GM10847 (cell line): ENCODE results near the gene DYSF.

Experiments
- POLR2A ChIP-seq: IDR thresholded peaks from 2 replicates; pipeline ENCODE4 v1.6.1; 2011; ENCODE audit not compliant: insufficient read length; ENCODE audit errors: extremely low read depth

DYSF gene

GRCh38 chr2:71504611-71505010, 51.2 kb downstream of the DYSF start:
- no peak for TF ChIP-seq POLR2A

GRCh38 chr2:71505086-71505769, 51.9 kb downstream of the DYSF start:
- no peak for TF ChIP-seq POLR2A

GRCh38 chr2:71505770-71506140, 52.4 kb downstream of the DYSF start:
- no peak for TF ChIP-seq POLR2A

GRCh38 chr2:71506222-71507153, 53.1 kb downstream of the DYSF start:
- TF ChIP-seq POLR2A, result no peak

- TF ChIP-seq POLR2A, result no peak
Observed at GRCh38 chr2:71507476-71507875, 54.1 kb downstream of the DYSF start.

GRCh38 chr2:71510196-71510807, 56.9 kb downstream of the DYSF start:
- no peak for TF ChIP-seq POLR2A

- no peak for TF ChIP-seq POLR2A
Observed at GRCh38 chr2:71510938-71511337, 57.6 kb downstream of the DYSF start.

GRCh38 chr2:71511776-71512175, 58.4 kb downstream of the DYSF start:
- TF ChIP-seq POLR2A, result no peak

- no peak for TF ChIP-seq POLR2A
Observed at GRCh38 chr2:71512386-71512785, 59.0 kb downstream of the DYSF start.

GRCh38 chr2:71513096-71513495, 59.7 kb downstream of the DYSF start:
- TF ChIP-seq POLR2A, result no peak

- TF ChIP-seq POLR2A, result no peak
Observed at GRCh38 chr2:71513721-71514120, 60.4 kb downstream of the DYSF start.

GRCh38 chr2:71516253-71516888, 63.0 kb downstream of the DYSF start:
- no peak for TF ChIP-seq POLR2A

- no peak for TF ChIP-seq POLR2A
Observed at GRCh38 chr2:71517851-71518250, 64.5 kb downstream of the DYSF start.

GRCh38 chr2:71521436-71521950, 68.1 kb downstream of the DYSF start:
- no peak for TF ChIP-seq POLR2A

GRCh38 chr2:71524476-71524875, 71.1 kb downstream of the DYSF start:
- TF ChIP-seq POLR2A, result no peak
